Ishikawa (cell line): ENCODE measurements around the gene ATG2B.

ENCODE experiments used
- CEBPB ChIP-seq: IDR thresholded peaks from 2 replicates; pipeline ENCODE4 v1.6.1; 2012
- CREB1 ChIP-seq: IDR thresholded peaks from 2 replicates; pipeline ENCODE4 v1.6.1; 2012; ENCODE audit warnings: low read depth
- EGR1 ChIP-seq: IDR thresholded peaks from 2 replicates; pipeline ENCODE4 v1.6.1; 2012
- EP300 ChIP-seq: IDR thresholded peaks from 2 replicates; pipeline ENCODE4 v1.6.1; 2012; ENCODE audit warnings: borderline replicate concordance
- FOXM1 ChIP-seq: IDR thresholded peaks from 2 replicates; pipeline ENCODE4 v1.6.1; 2012; ENCODE audit warnings: low read depth, borderline replicate concordance
- MAX ChIP-seq: IDR thresholded peaks from 2 replicates; pipeline ENCODE4 v1.6.1; 2012
- NFIC ChIP-seq: IDR thresholded peaks from 2 replicates; pipeline ENCODE4 v1.6.1; 2012
- RAD21 ChIP-seq: IDR thresholded peaks from 2 replicates; pipeline ENCODE4 v1.6.1; 2012; ENCODE audit warnings: low read depth
- REST ChIP-seq: IDR thresholded peaks from 2 replicates; pipeline ENCODE4 v1.6.1; 2012; ENCODE audit warnings: low read depth, mild to moderate bottlenecking
- TAF1 ChIP-seq: IDR thresholded peaks from 2 replicates; pipeline ENCODE4 v1.6.1; 2012; ENCODE audit warnings: low read depth, mild to moderate bottlenecking
- TCF12 ChIP-seq: IDR thresholded peaks from 2 replicates; pipeline ENCODE4 v1.6.1; 2012; ENCODE audit warnings: low read depth
- TEAD4 ChIP-seq: IDR thresholded peaks from 2 replicates; pipeline ENCODE4 v1.6.1; 2012
- USF1 ChIP-seq: IDR thresholded peaks from 2 replicates; pipeline ENCODE4 v1.6.1; 2012
- YY1 ChIP-seq: IDR thresholded peaks from 2 replicates; pipeline ENCODE4 v1.6.1; 2012; ENCODE audit warnings: low read depth
- ZBTB7A ChIP-seq: IDR thresholded peaks from 2 replicates; pipeline ENCODE4 v1.6.1; 2012; ENCODE audit warnings: low read depth

Gene ATG2B

GRCh38 chr14:96257056-96257455 lies 106.1 kb downstream of the ATG2B start:
- no peak for TF ChIP-seq MAX
- TF ChIP-seq CREB1 = no peak
- TF ChIP-seq EGR1 = no peak
- TF ChIP-seq RAD21 = no peak
- no peak for TF ChIP-seq TAF1
- TF ChIP-seq NFIC = no peak
- TF ChIP-seq TCF12 = no peak
- no peak for TF ChIP-seq EP300

GRCh38 chr14:96256407-96256806 lies 106.7 kb downstream of the ATG2B start:
- TF ChIP-seq FOXM1 (no peak), CREB1 (no peak), EP300 (no peak)

GRCh38 chr14:96255501-96256366 lies 107.4 kb downstream of the ATG2B start, which contains the start of gene BDKRB1:
Gene BDKRB1, plus strand, starts transcription at chr14:96256210. Its CDS starts 7,473 bp downstream, at chr14:96263683.
- no peak for TF ChIP-seq RAD21
- TF ChIP-seq FOXM1 = no peak
- no peak for TF ChIP-seq NFIC
- no peak for TF ChIP-seq USF1
- TF ChIP-seq CREB1 = no peak
- no peak for TF ChIP-seq TEAD4
- TF ChIP-seq REST = no peak
- TF ChIP-seq YY1 = no peak
- no peak for TF ChIP-seq ZBTB7A

GRCh38 chr14:96254687-96255086 lies 108.5 kb downstream of the ATG2B start:
- TF ChIP-seq NFIC = no peak
- TF ChIP-seq CEBPB = no peak
- TF ChIP-seq TAF1 = no peak
- TF ChIP-seq EP300 = no peak
- no peak for TF ChIP-seq TCF12
- no peak for TF ChIP-seq ZBTB7A
- TF ChIP-seq MAX = no peak
- no peak for TF ChIP-seq TEAD4
- TF ChIP-seq REST = no peak
- TF ChIP-seq YY1 = no peak
- TF ChIP-seq USF1 = no peak
- TF ChIP-seq CREB1 = no peak

GRCh38 chr14:96252999-96253539 lies 110.1 kb downstream of the ATG2B start:
- TF ChIP-seq EGR1 (no peak), TEAD4 (no peak), MAX (no peak), YY1 (no peak), USF1 (no peak), TAF1 (no peak)
